Osteocyte (in vitro differentiated cells): ENCODE results near the gene KIRREL3. TPM values are rescaled to one million over a fixed set of nuclear protein-coding genes. Genes with fewer than 3 reads are reported as not detected.

Experiments used
- DNase-seq: peaks from one replicate; pipeline ENCODE4 v3.0.0; 2021; ENCODE audit warnings: mixed read lengths; ENCODE audit not compliant: unreplicated experiment; ENCODE audit errors: extremely low spot score
- H3K27ac Mint-ChIP-seq: one replicate; pipeline ENCODE4 v1.8.0; 2021; ENCODE audit warnings: mild to moderate bottlenecking, mixed read lengths; ENCODE audit not compliant: unreplicated experiment
- H3K27me3 Mint-ChIP-seq: one replicate; pipeline ENCODE4 v1.8.0; 2021; ENCODE audit warnings: mixed read lengths; ENCODE audit not compliant: unreplicated experiment
- H3K36me3 Mint-ChIP-seq: one replicate; pipeline ENCODE4 v1.8.0; 2021; ENCODE audit warnings: mixed read lengths; ENCODE audit not compliant: unreplicated experiment
- H3K4me1 Mint-ChIP-seq: one replicate; pipeline ENCODE4 v1.8.0; 2021; ENCODE audit warnings: mixed read lengths; ENCODE audit not compliant: unreplicated experiment
- H3K4me3 Mint-ChIP-seq: one replicate; pipeline ENCODE4 v1.8.0; 2021; ENCODE audit warnings: mild to moderate bottlenecking, moderate library complexity, mixed read lengths; ENCODE audit not compliant: unreplicated experiment
- H3K9me3 Mint-ChIP-seq: one replicate; pipeline ENCODE4 v1.8.0; 2021; ENCODE audit warnings: mixed read lengths; ENCODE audit not compliant: unreplicated experiment
- total RNA-seq: library from RNA; stranded (reverse); gene quantifications from 2 replicates; pipeline ENCODE4 v1.2.1, GENCODE V29; 2021
- TF ChIP-seq, protein P1 (sequence below): fragments of 200-600 bp; sonication (generic); IDR thresholded peaks from 2 replicates; pipeline ENCODE4 v1.5.0; 2021; ENCODE audit warnings: antibody characterized with exemption, mild to moderate bottlenecking, moderate library complexity

The KIRREL3 gene
- total RNA-seq, 1 donor from 2014 or later = 1.2 TPM

DNA sequence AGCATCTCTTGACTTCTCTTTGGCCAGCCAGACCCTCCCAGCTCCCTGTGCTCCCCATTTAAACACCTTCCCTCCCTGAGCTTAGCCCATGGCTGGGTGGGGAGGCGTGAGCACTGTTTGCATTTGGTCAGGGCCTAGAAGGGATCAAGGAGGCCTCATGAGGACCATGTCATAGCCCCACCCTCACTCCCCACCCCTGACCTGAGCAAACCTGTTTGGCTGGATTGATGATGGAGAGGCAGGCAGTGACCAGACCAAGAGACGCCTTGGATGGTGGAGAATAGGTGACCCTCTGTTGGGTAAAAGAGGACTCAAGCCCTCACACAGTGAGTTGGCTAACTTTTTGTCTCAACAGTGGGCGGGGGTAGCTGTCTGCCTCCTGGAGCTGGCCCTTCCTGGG lies 595.2 kb downstream of the KIRREL3 start:
- Mint-ChIP-seq H3K4me3 (no peak overlapping the region), H3K27me3 (no peaks in the 10 kb centered on the region), H3K9me3 (no peaks in the 10 kb centered on the region), H3K27ac (no peak overlapping the region), H3K4me1 (peaks cover 34% of the 10 kb centered on the region), H3K36me3 (peaks cover 25% of the 10 kb centered on the region)
- DNase-seq = no peak
- TF ChIP-seq, protein P1, sequence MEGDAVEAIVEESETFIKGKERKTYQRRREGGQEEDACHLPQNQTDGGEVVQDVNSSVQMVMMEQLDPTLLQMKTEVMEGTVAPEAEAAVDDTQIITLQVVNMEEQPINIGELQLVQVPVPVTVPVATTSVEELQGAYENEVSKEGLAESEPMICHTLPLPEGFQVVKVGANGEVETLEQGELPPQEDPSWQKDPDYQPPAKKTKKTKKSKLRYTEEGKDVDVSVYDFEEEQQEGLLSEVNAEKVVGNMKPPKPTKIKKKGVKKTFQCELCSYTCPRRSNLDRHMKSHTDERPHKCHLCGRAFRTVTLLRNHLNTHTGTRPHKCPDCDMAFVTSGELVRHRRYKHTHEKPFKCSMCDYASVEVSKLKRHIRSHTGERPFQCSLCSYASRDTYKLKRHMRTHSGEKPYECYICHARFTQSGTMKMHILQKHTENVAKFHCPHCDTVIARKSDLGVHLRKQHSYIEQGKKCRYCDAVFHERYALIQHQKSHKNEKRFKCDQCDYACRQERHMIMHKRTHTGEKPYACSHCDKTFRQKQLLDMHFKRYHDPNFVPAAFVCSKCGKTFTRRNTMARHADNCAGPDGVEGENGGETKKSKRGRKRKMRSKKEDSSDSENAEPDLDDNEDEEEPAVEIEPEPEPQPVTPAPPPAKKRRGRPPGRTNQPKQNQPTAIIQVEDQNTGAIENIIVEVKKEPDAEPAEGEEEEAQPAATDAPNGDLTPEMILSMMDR = no peak

GRCh38 chr11:126404367-126404766 lies 596.2 kb downstream of the KIRREL3 start:
- TF ChIP-seq, protein P1 = no peak
- peaks cover 31% of the 10 kb centered on the region for H3K4me1 Mint-ChIP-seq
- H3K27ac Mint-ChIP-seq = peak overlapping the region; percentile 57
- DNase-seq = no peak
- H3K27me3 Mint-ChIP-seq = no peaks in the 10 kb centered on the region
- H3K9me3 Mint-ChIP-seq = no peaks in the 10 kb centered on the region
- peaks cover 25% of the 10 kb centered on the region for H3K36me3 Mint-ChIP-seq
- no peak overlapping the region for H3K4me3 Mint-ChIP-seq

DNA sequence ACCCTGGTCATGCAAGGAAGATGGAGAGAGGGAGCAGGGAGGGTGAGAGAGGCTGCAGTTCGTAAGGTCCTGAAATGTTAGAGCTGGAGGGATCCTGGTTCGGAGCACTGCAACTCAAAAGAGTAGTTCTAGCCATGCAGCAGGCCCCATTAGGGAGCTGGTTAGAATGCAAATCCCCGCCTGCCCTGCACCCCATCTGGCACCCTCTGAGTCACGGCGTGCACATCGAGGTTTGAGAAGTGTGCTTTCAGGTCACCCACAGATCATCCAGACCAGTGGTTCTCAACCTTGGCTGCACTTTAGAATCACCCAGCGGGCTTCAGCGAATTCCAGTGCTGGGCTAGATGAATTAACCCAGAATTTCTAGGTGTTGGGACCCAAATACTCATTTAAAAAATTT lies 596.9 kb downstream of the KIRREL3 start:
- Mint-ChIP-seq H3K4me1 (peaks cover 31% of the 10 kb centered on the region), H3K36me3 (peaks cover 19% of the 10 kb centered on the region), H3K27ac (no peak overlapping the region), H3K4me3 (no peak overlapping the region), H3K9me3 (no peaks in the 10 kb centered on the region), H3K27me3 (no peaks in the 10 kb centered on the region)
- DNase-seq = no peak
- TF ChIP-seq, protein P1 = no peak

- no peaks in the 10 kb centered on the region for H3K9me3 Mint-ChIP-seq
- peaks cover 17% of the 10 kb centered on the region for H3K36me3 Mint-ChIP-seq
- no peak for DNase-seq
- H3K4me1 Mint-ChIP-seq = peaks cover 31% of the 10 kb centered on the region
- H3K27me3 Mint-ChIP-seq = no peaks in the 10 kb centered on the region
- no peak overlapping the region for H3K27ac Mint-ChIP-seq
- no peak overlapping the region for H3K4me3 Mint-ChIP-seq
- TF ChIP-seq, protein P1 = no peak
Observed at GRCh38 chr11:126403022-126403581, 597.5 kb downstream of the KIRREL3 start.

- Mint-ChIP-seq H3K27ac (no peak overlapping the region), H3K9me3 (no peaks in the 10 kb centered on the region), H3K27me3 (no peaks in the 10 kb centered on the region), H3K4me3 (no peak overlapping the region), H3K36me3 (peaks cover 19% of the 10 kb centered on the region), H3K4me1 (peaks cover 41% of the 10 kb centered on the region)
- no peak for DNase-seq
- TF ChIP-seq, protein P1 = no peak
Observed at GRCh38 chr11:126400479-126400878, 600.1 kb downstream of the KIRREL3 start.
